ENCODE measurements around the gene SETBP1.
A peak's percentile ranks its signal among the peaks of the same experiment; 100 is the strongest.

Gene SETBP1

GRCh38 chr18:44723411-44723810 lies 42.7 kb downstream of the SETBP1 start:
- H3K27ac Mint-ChIP-seq: peak overlapping the region; percentile 90
- ATAC-seq (replicated peaks) (peak; percentile 35 to 43), DNase-seq (peak; percentile 26)
- no peaks in the 10 kb centered on the region for H3K27me3 Mint-ChIP-seq
- H3K4me3 Mint-ChIP-seq: peak overlapping the region; percentile 61 to 66
- peaks cover 0 to 1% of the 10 kb centered on the region in 2 donors for H3K9me3 Mint-ChIP-seq
- peaks cover 44 to 74% of the 10 kb centered on the region in 2 donors for H3K36me3 Mint-ChIP-seq
- H3K4me1 Mint-ChIP-seq: peaks cover 76 to 96% of the 10 kb centered on the region in 2 donors

GRCh38 chr18:44724105-44724778 lies 43.6 kb downstream of the SETBP1 start:
- Mint-ChIP-seq H3K4me3 (peak overlapping the region; percentile 34 to 53), H3K27ac (peak overlapping the region; percentile 90), H3K27me3 (no peaks in the 10 kb centered on the region), H3K4me1 (peaks cover 78 to 98% of the 10 kb centered on the region in 2 donors), H3K36me3 (peaks cover 46 to 75% of the 10 kb centered on the region in 2 donors), H3K9me3 (peaks cover 0 to 1% of the 10 kb centered on the region in 2 donors)
- DNase-seq (no peak), ATAC-seq (replicated peaks) (no peak)

GRCh38 chr18:44725300-44726058 lies 44.8 kb downstream of the SETBP1 start:
- Mint-ChIP-seq H3K36me3 (peaks cover 44 to 76% of the 10 kb centered on the region in 2 donors), H3K4me1 (peaks cover 81 to 100% of the 10 kb centered on the region in 2 donors), H3K27me3 (no peaks in the 10 kb centered on the region), H3K9me3 (peaks cover 0 to 2% of the 10 kb centered on the region in 2 donors), H3K27ac (peak overlapping the region; percentile 90), H3K4me3 (peak overlapping the region; percentile 46 to 53)
- peak; percentile 65 for DNase-seq
- ATAC-seq (replicated peaks): peak; percentile 64 to 70

- ATAC-seq (replicated peaks) (no peak), DNase-seq (no peak)
- Mint-ChIP-seq H3K4me3 (peak overlapping the region in 1 of 2 donors; percentile 53), H3K36me3 (peaks cover 49 to 76% of the 10 kb centered on the region in 2 donors), H3K27me3 (no peaks in the 10 kb centered on the region), H3K9me3 (peaks cover 0 to 5% of the 10 kb centered on the region in 2 donors), H3K27ac (peak overlapping the region; percentile 90), H3K4me1 (peaks cover 82 to 100% of the 10 kb centered on the region in 2 donors)
Observed at GRCh38 chr18:44726059-44726421, 45.4 kb downstream of the SETBP1 start.

GRCh38 chr18:44727291-44727690 lies 46.6 kb downstream of the SETBP1 start:
- Mint-ChIP-seq H3K4me1 (peaks cover 83 to 100% of the 10 kb centered on the region in 2 donors), H3K27ac (peak overlapping the region; percentile 56), H3K4me3 (no peak overlapping the region), H3K9me3 (peaks cover 5% of the 10 kb centered on the region in 2 donors), H3K27me3 (no peaks in the 10 kb centered on the region), H3K36me3 (peaks cover 55 to 78% of the 10 kb centered on the region in 2 donors)
- ATAC-seq (replicated peaks): no peak
- DNase-seq: no peak

GRCh38 chr18:44729631-44730101 lies 49.0 kb downstream of the SETBP1 start:
- peak; percentile 53 to 64 for ATAC-seq (replicated peaks)
- H3K4me3 Mint-ChIP-seq: peak overlapping the region; percentile 2 to 60
- peak; percentile 35 for DNase-seq
- peak overlapping the region; percentile 95 for H3K27ac Mint-ChIP-seq
- H3K4me1 Mint-ChIP-seq: peaks cover 82 to 100% of the 10 kb centered on the region in 2 donors
- peaks cover 53 to 74% of the 10 kb centered on the region in 2 donors for H3K36me3 Mint-ChIP-seq
- H3K27me3 Mint-ChIP-seq: no peaks in the 10 kb centered on the region
- H3K9me3 Mint-ChIP-seq: peaks cover 5% of the 10 kb centered on the region in 2 donors

- Mint-ChIP-seq H3K27ac (peak overlapping the region; percentile 95), H3K27me3 (no peaks in the 10 kb centered on the region), H3K9me3 (peaks cover 5% of the 10 kb centered on the region in 2 donors), H3K4me3 (peak overlapping the region; percentile 60 to 66), H3K4me1 (peaks cover 78 to 100% of the 10 kb centered on the region in 2 donors), H3K36me3 (peaks cover 60 to 79% of the 10 kb centered on the region in 2 donors)
- no peak for DNase-seq
- ATAC-seq (replicated peaks): no peak
Observed at GRCh38 chr18:44730803-44731529, 50.3 kb downstream of the SETBP1 start.

GRCh38 chr18:44731530-44732237 lies 51.0 kb downstream of the SETBP1 start:
- Mint-ChIP-seq H3K4me3 (peak overlapping the region; percentile 9 to 47), H3K27me3 (no peaks in the 10 kb centered on the region), H3K27ac (peak overlapping the region; percentile 95), H3K36me3 (peaks cover 61 to 82% of the 10 kb centered on the region in 2 donors), H3K4me1 (peaks cover 80 to 98% of the 10 kb centered on the region in 2 donors), H3K9me3 (peaks cover 5% of the 10 kb centered on the region in 2 donors)
- peak; percentile 30 to 36 for ATAC-seq (replicated peaks)
- no peak for DNase-seq

- Mint-ChIP-seq H3K27me3 (no peaks in the 10 kb centered on the region), H3K36me3 (peaks cover 65 to 82% of the 10 kb centered on the region in 2 donors), H3K4me3 (peak overlapping the region; percentile 9 to 47), H3K27ac (peak overlapping the region; percentile 95), H3K9me3 (peaks cover 5% of the 10 kb centered on the region in 2 donors), H3K4me1 (peaks cover 83 to 97% of the 10 kb centered on the region in 2 donors)
- DNase-seq (no peak), ATAC-seq (replicated peaks) (no peak)
Observed at GRCh38 chr18:44732238-44732563, 51.5 kb downstream of the SETBP1 start.

- ATAC-seq (replicated peaks): no peak
- H3K27me3 Mint-ChIP-seq: no peaks in the 10 kb centered on the region
- no peak for DNase-seq
- H3K4me3 Mint-ChIP-seq: no peak overlapping the region
- peak overlapping the region; percentile 60 for H3K27ac Mint-ChIP-seq
- peaks cover 5% of the 10 kb centered on the region in 2 donors for H3K9me3 Mint-ChIP-seq
- peaks cover 80 to 93% of the 10 kb centered on the region in 2 donors for H3K4me1 Mint-ChIP-seq
- H3K36me3 Mint-ChIP-seq: peaks cover 62 to 79% of the 10 kb centered on the region in 2 donors
Observed at GRCh38 chr18:44732599-44732998, 51.9 kb downstream of the SETBP1 start.

- ATAC-seq (replicated peaks) (peak; percentile 41 to 62), DNase-seq (no peak)
- Mint-ChIP-seq H3K27ac (peak overlapping the region; percentile 60), H3K36me3 (peaks cover 65 to 81% of the 10 kb centered on the region in 2 donors), H3K4me1 (peaks cover 76 to 86% of the 10 kb centered on the region in 2 donors), H3K27me3 (no peaks in the 10 kb centered on the region), H3K9me3 (peaks cover 5% of the 10 kb centered on the region in 2 donors), H3K4me3 (peak overlapping the region; percentile 26 to 35)
Observed at GRCh38 chr18:44733069-44733753, 52.5 kb downstream of the SETBP1 start.

GRCh38 chr18:44733754-44734465 lies 53.2 kb downstream of the SETBP1 start:
- H3K27me3 Mint-ChIP-seq: no peaks in the 10 kb centered on the region
- no peak for DNase-seq
- peak; percentile 3 to 4 for ATAC-seq (replicated peaks)
- peak overlapping the region in 1 of 2 donors; percentile 35 for H3K4me3 Mint-ChIP-seq
- peaks cover 5% of the 10 kb centered on the region in 2 donors for H3K9me3 Mint-ChIP-seq
- H3K4me1 Mint-ChIP-seq: peaks cover 71 to 80% of the 10 kb centered on the region in 2 donors
- peak overlapping the region; percentile 60 for H3K27ac Mint-ChIP-seq
- peaks cover 65 to 80% of the 10 kb centered on the region in 2 donors for H3K36me3 Mint-ChIP-seq
